Effector memory CD4-positive, alpha-beta T cell (primary cell): ENCODE measurements around the gene IL36B.
"Not testable (repeated sequence)": the region's sequence is repeated elsewhere in the genome, so short reads cannot be mapped to it uniquely, and the experiment has no call there.

Experiments used
- DNase-seq, 3 donors: peaks; one replicate each; pipeline ENCODE4 v3.0.0-alpha.2; 2020
- H3K27ac ChIP-seq: 2 replicates; pipeline ENCODE4 v1.7.0; 2013; ENCODE audit warnings: mild to moderate bottlenecking, low read length, moderate library complexity; ENCODE audit not compliant: insufficient read depth, poor library complexity, severe bottlenecking
- H3K27me3 ChIP-seq: replicated peaks from 2 replicates; pipeline ENCODE4 v1.7.0; 2013; ENCODE audit warnings: mild to moderate bottlenecking, low read length; ENCODE audit not compliant: insufficient read depth, control insufficient read depth, poor library complexity, severe bottlenecking
- H3K36me3 ChIP-seq: 2 replicates; pipeline ENCODE4 v1.7.0; 2013; ENCODE audit warnings: mild to moderate bottlenecking, low read length, moderate library complexity; ENCODE audit not compliant: control insufficient read depth, insufficient read depth
- H3K4me1 ChIP-seq: 2 replicates; pipeline ENCODE4 v1.7.0; 2013; ENCODE audit warnings: low read length, mild to moderate bottlenecking; ENCODE audit not compliant: control insufficient read depth, insufficient read depth, poor library complexity, severe bottlenecking
- H3K4me3 ChIP-seq: 2 replicates; pipeline ENCODE4 v1.7.0; 2013; ENCODE audit warnings: low read length, low read depth, mild to moderate bottlenecking; ENCODE audit not compliant: insufficient read depth, poor library complexity, severe bottlenecking
- H3K9me3 ChIP-seq: 2 replicates; pipeline ENCODE4 v1.7.0; 2013; ENCODE audit warnings: mild to moderate bottlenecking, low read length, moderate library complexity; ENCODE audit not compliant: control insufficient read depth
- total RNA-seq, 3 donors: gene quantifications; one replicate each; lab custom pipeline; 2026; lab: John Stamatoyannopoulos, UW

IL36B gene
- 0 reads per million in 3 donors for total RNA-seq

GRCh38 chr2:113052396-113052917, at the start of gene IL36B:
TSS of gene IL36B (minus strand) at chr2:113052867.
- no peak for DNase-seq
- peaks cover 4% of the 10 kb centered on the region for H3K27me3 ChIP-seq
- H3K27ac ChIP-seq: no peak within 1 kb of the TSS
- no peaks in the 10 kb centered on the region for H3K36me3 ChIP-seq
- no peaks in the 10 kb centered on the region for H3K9me3 ChIP-seq
- no peak within 1 kb of the TSS for H3K4me3 ChIP-seq
- no peaks in the 10 kb centered on the region for H3K4me1 ChIP-seq

GRCh38 chr2:113102133-113102532, 49.5 kb upstream of the IL36B start:
- no peaks in the 10 kb centered on the region for H3K36me3 ChIP-seq
- no peaks in the 10 kb centered on the region for H3K9me3 ChIP-seq
- no peak overlapping the region for H3K4me3 ChIP-seq
- H3K27ac ChIP-seq: no peak overlapping the region
- H3K4me1 ChIP-seq: no peaks in the 10 kb centered on the region
- no peak for DNase-seq
- no peaks in the 10 kb centered on the region for H3K27me3 ChIP-seq

GRCh38 chr2:113098532-113098931, 45.9 kb upstream of the IL36B start:
- no peak for DNase-seq
- no peaks in the 10 kb centered on the region for H3K9me3 ChIP-seq
- H3K4me1 ChIP-seq: no peaks in the 10 kb centered on the region
- H3K4me3 ChIP-seq: no peak overlapping the region
- no peaks in the 10 kb centered on the region for H3K27me3 ChIP-seq
- H3K36me3 ChIP-seq: no peaks in the 10 kb centered on the region
- no peak overlapping the region for H3K27ac ChIP-seq

GRCh38 chr2:113098041-113098440, 45.4 kb upstream of the IL36B start:
- DNase-seq: no peak
- H3K27me3 ChIP-seq: no peaks in the 10 kb centered on the region
- no peak overlapping the region for H3K27ac ChIP-seq
- H3K4me3 ChIP-seq: no peak overlapping the region
- no peaks in the 10 kb centered on the region for H3K9me3 ChIP-seq
- no peaks in the 10 kb centered on the region for H3K36me3 ChIP-seq
- H3K4me1 ChIP-seq: no peaks in the 10 kb centered on the region

GRCh38 chr2:113096842-113097618, 44.4 kb upstream of the IL36B start:
- not testable (repeated sequence) for H3K4me3 ChIP-seq, H3K9me3 ChIP-seq, H3K27me3 ChIP-seq, H3K36me3 ChIP-seq, H3K4me1 ChIP-seq, H3K27ac ChIP-seq, DNase-seq

- H3K4me1 ChIP-seq, H3K36me3 ChIP-seq, H3K9me3 ChIP-seq, DNase-seq, H3K27ac ChIP-seq, H3K27me3 ChIP-seq, H3K4me3 ChIP-seq: not testable (repeated sequence)
These were observed 43.6 kb upstream of the IL36B start for GRCh38 chr2:113096306-113096705.

GRCh38 chr2:113093613-113093977, 40.9 kb upstream of the IL36B start:
- DNase-seq: no peak
- H3K9me3 ChIP-seq: no peaks in the 10 kb centered on the region
- no peak overlapping the region for H3K4me3 ChIP-seq
- H3K4me1 ChIP-seq: no peaks in the 10 kb centered on the region
- H3K27ac ChIP-seq: no peak overlapping the region
- no peaks in the 10 kb centered on the region for H3K36me3 ChIP-seq
- no peaks in the 10 kb centered on the region for H3K27me3 ChIP-seq

GRCh38 chr2:113092864-113093612, 40.4 kb upstream of the IL36B start:
- no peak for DNase-seq
- Histone ChIP-seq H3K4me1 (no peaks in the 10 kb centered on the region), H3K36me3 (no peaks in the 10 kb centered on the region), H3K27me3 (no peaks in the 10 kb centered on the region), H3K9me3 (no peaks in the 10 kb centered on the region), H3K4me3 (no peak overlapping the region), H3K27ac (no peak overlapping the region)

GRCh38 chr2:113091231-113091896, 38.7 kb upstream of the IL36B start:
- DNase-seq: no peak
- H3K9me3 ChIP-seq: no peaks in the 10 kb centered on the region
- H3K27me3 ChIP-seq: no peaks in the 10 kb centered on the region
- H3K27ac ChIP-seq: no peak overlapping the region
- H3K4me1 ChIP-seq: no peaks in the 10 kb centered on the region
- H3K36me3 ChIP-seq: no peaks in the 10 kb centered on the region
- H3K4me3 ChIP-seq: no peak overlapping the region

- Histone ChIP-seq H3K4me1 (no peaks in the 10 kb centered on the region), H3K27me3 (no peaks in the 10 kb centered on the region), H3K4me3 (no peak overlapping the region), H3K27ac (no peak overlapping the region), H3K9me3 (no peaks in the 10 kb centered on the region), H3K36me3 (no peaks in the 10 kb centered on the region)
- no peak for DNase-seq
These were observed 37.2 kb upstream of the IL36B start for GRCh38 chr2:113089916-113090315.
